Measurements from ENCODE around the gene LZTFL1.
"Not testable (repeated sequence)": the region's sequence is repeated elsewhere in the genome, so short reads cannot be mapped to it uniquely, and the experiment has no call there.

LZTFL1 gene

GRCh38 chr3:45864760-45865519 is 23.0 kb upstream of the LZTFL1 start:
- DNase-seq (ENCODE audit: low read depth), result no peak

DNA sequence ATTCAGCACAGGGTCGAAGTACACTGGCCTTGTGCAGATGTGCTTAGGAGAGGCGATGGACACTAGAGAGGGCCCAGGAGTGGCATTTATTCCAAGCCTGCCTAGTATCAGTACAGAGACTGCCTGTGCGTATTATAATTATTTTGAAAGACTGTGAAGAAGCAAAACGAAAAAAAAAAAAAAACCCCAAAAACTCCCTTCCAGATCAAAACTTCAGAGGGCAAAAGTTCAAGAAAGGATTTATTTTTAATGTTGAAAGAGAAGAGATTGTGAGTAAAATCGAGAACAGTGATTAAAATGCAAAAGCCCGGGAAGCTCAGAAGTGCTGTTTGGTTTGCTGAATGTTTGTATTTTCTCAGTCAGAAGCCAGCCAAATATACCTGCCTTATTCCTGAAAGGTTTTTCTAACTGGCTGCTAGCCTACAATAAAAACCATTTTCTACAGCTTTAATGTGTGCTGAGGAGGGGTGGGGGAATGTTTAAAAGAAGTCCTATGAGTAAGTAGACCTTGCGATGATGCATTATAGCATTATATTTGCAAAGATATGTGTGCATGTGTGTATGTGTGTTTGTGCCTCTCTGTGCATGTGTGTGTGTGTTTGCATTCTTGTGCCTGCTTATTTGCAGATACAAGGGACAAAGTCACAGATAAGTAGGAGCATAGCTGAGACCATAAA is 19.3 kb upstream of the LZTFL1 start:
- no peak for DNase-seq (ENCODE audit: low read depth)

DNA sequence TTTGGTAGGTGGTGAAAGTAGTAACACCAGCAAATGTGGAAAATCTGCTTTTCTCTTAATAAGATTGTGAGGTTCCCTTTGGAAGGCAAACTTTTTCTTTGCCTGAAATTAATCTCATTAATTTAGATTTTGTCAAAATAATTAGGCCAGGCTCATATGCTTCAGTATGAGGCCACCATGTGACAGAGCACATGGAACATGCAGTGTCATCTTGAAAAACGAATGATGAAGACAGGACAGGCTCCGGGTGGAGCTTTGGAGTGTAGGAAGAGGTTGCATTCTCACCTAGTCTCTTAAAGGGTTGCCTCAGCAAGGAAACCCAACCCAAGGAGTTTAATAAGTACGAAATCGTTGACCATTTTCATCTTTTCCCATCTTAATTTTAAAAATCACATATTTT is 18.6 kb upstream of the LZTFL1 start:
- DNase-seq (ENCODE audit: low read depth), result no peak

DNA sequence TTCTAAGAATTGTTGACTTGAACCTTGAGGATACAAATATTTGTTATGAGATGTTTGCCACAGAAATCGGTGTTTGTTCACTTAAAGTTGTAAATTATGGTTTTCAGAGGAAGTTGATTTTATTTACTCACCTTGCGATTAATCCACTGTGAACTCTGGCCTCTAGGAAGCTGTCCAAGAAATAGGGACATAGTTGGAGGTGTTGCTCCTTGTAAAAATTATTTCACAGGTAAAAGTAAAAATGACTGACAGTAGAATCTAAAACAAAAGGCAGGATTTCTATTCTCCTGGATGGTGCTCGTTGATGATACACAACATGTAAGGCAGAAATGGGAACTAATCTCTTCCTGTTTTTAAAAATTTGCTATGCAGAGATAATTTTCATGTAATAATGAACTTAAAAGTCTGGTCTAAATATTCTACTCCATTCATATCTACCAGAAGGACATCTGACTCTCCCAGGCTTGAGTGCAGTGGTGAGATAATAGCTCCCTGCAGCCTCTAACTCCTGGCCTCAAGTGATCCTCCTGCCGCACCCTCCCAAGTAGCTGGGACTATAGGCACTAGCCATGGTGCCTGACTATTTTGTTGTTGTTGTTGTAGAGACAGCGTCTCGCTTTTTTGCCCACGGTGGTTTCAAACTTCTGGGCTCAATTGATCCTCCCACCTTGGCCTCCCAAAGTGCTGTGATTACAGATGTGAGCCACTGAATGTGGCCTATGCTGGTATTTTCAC is 17.1 kb upstream of the LZTFL1 start:
- DNase-seq (ENCODE audit: low read depth), result no peak

DNA sequence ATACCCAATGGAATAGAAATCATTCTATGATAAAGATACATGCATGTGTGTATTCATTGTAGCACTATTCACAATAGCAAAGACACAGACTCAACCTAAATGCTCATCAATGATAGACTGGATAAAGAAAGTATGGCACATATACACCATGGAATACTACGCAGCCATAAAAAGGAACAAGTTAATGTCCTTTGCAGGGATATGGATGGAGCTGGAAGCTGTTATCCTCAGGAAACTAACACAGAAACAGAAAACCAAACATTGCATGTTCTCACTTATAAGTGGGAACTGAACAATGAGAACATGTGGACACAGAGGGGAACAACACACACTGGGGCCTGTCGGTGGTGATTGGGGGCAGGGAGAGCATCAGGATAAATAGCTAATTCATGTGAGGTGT is 15.1 kb upstream of the LZTFL1 start:
- not testable (repeated sequence) for DNase-seq (ENCODE audit: low read depth)

DNA sequence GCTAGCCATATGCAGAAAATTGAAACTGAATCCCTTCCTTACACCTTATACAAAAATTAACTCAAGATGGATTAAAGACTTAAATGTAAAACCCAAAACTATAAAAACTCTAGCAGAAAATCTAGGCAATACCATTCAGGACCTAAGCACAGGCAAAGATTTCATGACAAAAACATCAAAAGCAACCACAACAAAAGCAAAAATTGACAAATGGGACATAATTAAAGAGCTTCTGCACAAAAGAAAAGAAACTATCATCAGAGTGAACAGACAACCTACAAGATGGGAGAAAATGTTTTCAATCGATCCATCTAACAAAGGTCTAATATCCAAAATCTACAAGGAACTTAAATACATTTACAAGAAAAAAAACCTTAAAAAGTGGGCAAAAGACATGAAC is 14.4 kb upstream of the LZTFL1 start:
- not testable (repeated sequence) for DNase-seq (ENCODE audit: low read depth)

- no peak for DNase-seq (ENCODE audit: low read depth)
Observed at GRCh38 chr3:45852828-45853227, 10.9 kb upstream of the LZTFL1 start.

DNA sequence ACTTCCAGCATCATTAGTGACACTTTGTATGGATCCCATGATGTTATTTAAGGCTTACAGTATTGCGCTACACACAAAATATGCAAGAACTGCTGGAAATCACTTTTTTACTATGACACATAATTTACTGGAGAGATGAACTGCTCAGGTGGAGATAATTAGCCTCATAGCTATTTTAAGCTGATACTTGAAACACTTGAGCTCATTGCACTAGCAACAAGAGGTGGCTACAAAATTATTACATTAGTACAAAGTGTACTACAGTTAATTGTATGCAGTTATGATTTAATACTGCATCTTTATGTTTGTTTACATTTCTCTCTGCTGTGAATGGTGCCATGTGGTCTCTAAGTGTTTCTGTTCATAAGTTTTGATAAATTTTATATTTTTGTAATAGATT is 6.5 kb upstream of the LZTFL1 start:
- DNase-seq (ENCODE audit: low read depth), result no peak

GRCh38 chr3:45844616-45845015 is 2.7 kb upstream of the LZTFL1 start:
- no peak for DNase-seq (ENCODE audit: low read depth)

- DNase-seq (ENCODE audit: low read depth), result no peak
Observed at GRCh38 chr3:45842851-45843625, 1.1 kb upstream of the LZTFL1 start.

- DNase-seq (ENCODE audit: low read depth), result no peak
Observed at GRCh38 chr3:45841420-45841756, 531 bp downstream of the LZTFL1 start.

GRCh38 chr3:45838466-45838865 is 3.5 kb downstream of the LZTFL1 start:
- no peak for DNase-seq (ENCODE audit: low read depth)

DNA sequence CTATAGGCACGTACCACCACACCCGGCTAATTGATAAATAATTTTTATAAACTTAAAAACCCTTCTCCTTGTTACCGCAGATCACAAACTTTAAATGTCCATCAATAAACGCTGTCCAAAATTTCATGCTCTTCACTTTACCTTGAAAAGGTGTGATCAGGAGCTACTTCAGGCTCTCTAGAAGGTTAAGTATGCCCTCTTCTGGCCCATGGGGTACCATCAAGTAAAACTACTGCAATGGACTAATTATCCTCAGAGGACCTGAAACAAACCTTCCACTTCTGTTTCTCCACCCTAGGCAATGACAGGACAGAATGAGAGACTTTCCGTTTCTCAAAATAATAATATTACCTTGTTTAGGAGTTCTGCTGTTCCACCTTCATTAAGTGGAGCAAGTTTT is 9.2 kb downstream of the LZTFL1 start:
- no peak for DNase-seq (ENCODE audit: low read depth)

- DNase-seq (ENCODE audit: low read depth), result no peak
Observed at GRCh38 chr3:45830121-45830520, 11.8 kb downstream of the LZTFL1 start.

DNA sequence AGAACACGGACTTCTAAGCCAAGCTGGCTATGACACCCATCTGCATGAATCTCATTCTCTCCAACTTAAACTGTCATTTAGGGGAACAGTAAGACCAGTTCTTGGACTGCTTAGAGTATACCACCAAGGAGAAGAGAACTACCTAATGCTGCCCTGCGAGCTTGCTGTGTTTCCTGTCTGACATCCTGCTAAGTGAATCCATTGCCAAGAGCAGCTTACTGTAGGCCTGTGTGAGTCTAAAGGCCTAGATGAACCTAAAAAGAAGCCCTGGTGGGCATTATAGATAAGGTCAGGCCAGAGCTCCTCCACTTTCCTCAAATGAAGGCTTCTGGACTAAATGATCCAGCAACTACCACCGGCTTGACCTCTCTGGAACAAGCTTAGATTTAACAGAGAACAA is 15.0 kb downstream of the LZTFL1 start:
- DNase-seq (ENCODE audit: low read depth), result no peak

- no peak for DNase-seq (ENCODE audit: low read depth)
Observed at GRCh38 chr3:45826321-45826720, 15.6 kb downstream of the LZTFL1 start.

GRCh38 chr3:45821127-45821526 is 20.8 kb downstream of the LZTFL1 start:
- no peak for DNase-seq (ENCODE audit: low read depth)

GRCh38 chr3:45819543-45819942 is 22.4 kb downstream of the LZTFL1 start:
- peak; percentile 10 for DNase-seq (ENCODE audit: low read depth)

DNA sequence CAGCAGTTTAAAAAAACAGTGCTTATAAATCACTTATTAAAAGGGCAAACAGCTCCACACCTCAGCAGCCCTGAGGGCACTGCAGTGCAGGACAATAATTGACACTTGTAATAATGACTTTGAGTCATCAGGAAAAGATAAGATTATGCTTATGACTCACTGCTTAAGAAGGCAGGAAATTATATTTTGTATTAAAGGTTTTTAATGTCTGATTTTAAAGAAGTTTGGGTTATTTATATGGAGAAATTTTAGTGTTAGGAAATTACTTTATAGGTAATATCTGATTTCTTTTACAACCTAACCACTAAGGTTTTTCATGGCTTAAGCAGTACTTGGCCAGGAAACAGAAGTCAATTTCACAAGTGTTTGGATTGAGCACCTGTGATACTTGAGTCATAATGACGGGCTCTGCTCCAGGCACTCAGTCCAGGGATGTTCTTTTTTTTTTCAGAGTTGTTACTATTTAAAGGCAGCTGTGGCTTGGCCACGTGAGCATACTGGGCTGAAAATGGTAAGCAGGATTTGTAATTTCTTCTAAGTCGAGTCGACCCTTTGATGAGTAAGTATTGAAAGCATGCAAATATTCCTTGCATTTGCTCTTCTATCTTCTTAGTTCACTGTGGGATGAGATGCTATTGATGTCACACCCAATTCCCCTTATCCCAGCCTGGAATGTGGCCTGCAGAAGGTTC is 23.9 kb downstream of the LZTFL1 start:
- peak; percentile 76 for DNase-seq (ENCODE audit: low read depth)

DNA sequence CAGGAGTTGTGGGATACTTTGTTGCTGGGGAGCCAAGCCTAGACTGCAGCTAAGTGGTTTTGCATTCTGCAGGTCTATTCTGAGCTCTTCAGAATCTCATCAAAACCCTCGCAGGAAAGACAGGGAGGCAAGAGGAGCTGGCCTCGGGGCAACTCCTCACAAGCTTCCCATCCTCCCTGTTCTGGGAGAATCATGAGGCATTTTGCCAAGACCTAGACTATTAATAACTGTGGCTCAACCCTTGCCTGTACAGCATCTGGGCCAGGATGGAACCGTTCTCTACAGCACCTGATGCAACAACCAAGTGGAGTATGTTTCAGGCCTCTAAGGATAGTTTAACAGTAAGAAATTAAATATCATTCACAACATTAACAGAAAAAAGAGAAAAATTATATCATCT is 25.4 kb downstream of the LZTFL1 start:
- DNase-seq (ENCODE audit: low read depth), result no peak

GRCh38 chr3:45814322-45814721 is 27.6 kb downstream of the LZTFL1 start:
- no peak for DNase-seq (ENCODE audit: low read depth)

Measured in fibroblast of the conjunctiva (primary cell).